Sigmoid colon (tissue), 7 donors: Measurements from ENCODE around the gene FAM241B. TPM values are rescaled to one million over a fixed set of nuclear protein-coding genes. Genes with fewer than 3 reads are reported as not detected.

Source experiments
- DNase-seq: peaks from one replicate; pipeline ENCODE4 v3.0.0-alpha.2; 2019
- H3K27ac ChIP-seq, 4 donors: fragments of 200-600 bp; sonication (generic); one replicate each; pipeline ENCODE4 v1.5.1; 2016 to 2019; ENCODE audit warnings: mild to moderate bottlenecking in 1 of 4
- H3K27me3 ChIP-seq, 3 donors: fragments of 200-600 bp; sonication (generic); one replicate each; pipeline ENCODE4 v1.5.1; 2019; ENCODE audit warnings: mild to moderate bottlenecking in 1 of 3
- H3K36me3 ChIP-seq, 4 donors: fragments of 200-600 bp; sonication (generic); one replicate each; pipeline ENCODE4 v1.5.1; 2016 to 2019
- H3K4me1 ChIP-seq, 4 donors: fragments of 200-600 bp; sonication (generic); one replicate each; pipeline ENCODE4 v1.5.1; 2017 to 2019
- H3K4me3 ChIP-seq, 4 donors: fragments of 200-600 bp; sonication (generic); one replicate each; pipeline ENCODE4 v1.5.1; 2017 to 2019; ENCODE audit warnings: mild to moderate bottlenecking in 2 of 4, moderate library complexity in 1 of 4
- H3K9me3 ChIP-seq, 4 donors: fragments of 200-600 bp in 3 of 4; sonication (generic) in 3 of 4; one replicate each; pipeline versions ENCODE4 v1.5.1 to v1.6.1; 2013 to 2019
- CTCF ChIP-seq, 4 experiments: fragments of 450-650 bp in 3 of 4; fragments of 200-600 bp in 1 of 4; IDR thresholded peaks; one replicate each; pipeline ENCODE4 v1.5.1; 2016 to 2019; ENCODE audit warnings: antibody characterized with exemption in 4 of 4, mild to moderate bottlenecking in 3 of 4, moderate library complexity in 2 of 4
- EP300 ChIP-seq, 4 donors: sonication (generic); formaldehyde crosslinking; IDR thresholded peaks; one replicate each; pipeline ENCODE4 v1.6.1; 2017; ENCODE audit warnings: antibody characterized with exemption in 4 of 4
- POLR2A ChIP-seq, 2 donors: fragments of 450-650 bp; IDR thresholded peaks; one replicate each; pipeline ENCODE4 v1.6.1; 2016; ENCODE audit warnings: antibody characterized with exemption in 2 of 2, mild to moderate bottlenecking in 2 of 2, moderate library complexity in 2 of 2
- POLR2AphosphoS5 ChIP-seq, 4 donors: sonication (generic); formaldehyde crosslinking; IDR thresholded peaks; one replicate each; pipeline ENCODE4 v1.6.1; 2017; ENCODE audit warnings: antibody characterized with exemption in 4 of 4
- WGBS, 2 donors: extraction: QIAGEN DNeasy Blood & Tissue Kit; methylation state at CpG; one replicate each; pipeline ENCODE4 v1.1.7; 2013; 5-methylcytosine and 5-hydroxymethylcytosine counted together
- intact Hi-C: fragments of 100-400 bp; cut with DNase I; formaldehyde crosslinking; loops from one replicate; pipeline ENCODE4 v1.15.1; 2023
- polyA plus RNA-seq, 3 donors: library from polyadenylated mRNA; stranded (reverse); fragments of 200-250 nt; gene quantifications; one replicate each; pipeline ENCODE4 v1.2.3, GENCODE V29; 2013
- total RNA-seq, 4 donors: library from RNA; depleted of rRNA; stranded (reverse); fragments of >200 nt; gene quantifications; one replicate each; pipeline ENCODE4 v1.1.0, GENCODE V29; 2016
- donor health status: healthy with polysubstance abuse.
- donor health status: Bipolar disorder and iron deficiency.
- donor health status: healthy.

The FAM241B gene
- total and polyA plus RNA-seq, 7 donors: 2.5 to 6.9 (median 3.6) TPM

GRCh38 chr10:69651362-69651761 is 21.3 kb downstream of the FAM241B start:
- no peaks in the 10 kb centered on the region for H3K4me1 ChIP-seq
- no peaks in the 10 kb centered on the region for H3K9me3 ChIP-seq
- intact Hi-C loops: no loop called here
- H3K27ac ChIP-seq: no peak overlapping the region
- TF ChIP-seq EP300 (IDR thresholded peaks at IDR 0.05): no peak
- no peak for TF ChIP-seq CTCF (IDR thresholded peaks at IDR 0.05)
- no peak for TF ChIP-seq POLR2A (IDR thresholded peaks at IDR 0.05)
- no peak for TF ChIP-seq POLR2AphosphoS5 (IDR thresholded peaks at IDR 0.05)
- no peak for DNase-seq
- H3K27me3 ChIP-seq: no peaks in the 10 kb centered on the region
- no peak overlapping the region for H3K4me3 ChIP-seq
- H3K36me3 ChIP-seq: no peaks in the 10 kb centered on the region
- 75 to 81% methylated on average over 9 of the region's 9 CpGs for WGBS, 2 donors

- Histone ChIP-seq H3K27me3 (peaks cover 0 to 5% (median 0%) of the 10 kb centered on the region in 3 donors), H3K27ac (no peak overlapping the region), H3K9me3 (no peaks in the 10 kb centered on the region), H3K4me1 (no peaks in the 10 kb centered on the region), H3K36me3 (no peaks in the 10 kb centered on the region), H3K4me3 (no peak overlapping the region)
- WGBS, 2 donors: 89% methylated on average over 14 of the region's 14 CpGs
- no peak for DNase-seq
- intact Hi-C loops: no loop called here
- TF ChIP-seq POLR2AphosphoS5 (IDR thresholded peaks at IDR 0.05) (no peak), EP300 (IDR thresholded peaks at IDR 0.05) (no peak), POLR2A (IDR thresholded peaks at IDR 0.05) (no peak), CTCF (IDR thresholded peaks at IDR 0.05) (no peak)
Measured at GRCh38 chr10:69652111-69652856, 22.2 kb downstream of the FAM241B start.

- Histone ChIP-seq H3K27ac (no peak overlapping the region), H3K36me3 (no peaks in the 10 kb centered on the region), H3K4me1 (no peaks in the 10 kb centered on the region), H3K27me3 (peaks cover 0 to 9% (median 0%) of the 10 kb centered on the region in 3 donors), H3K9me3 (no peaks in the 10 kb centered on the region), H3K4me3 (no peak overlapping the region)
- TF ChIP-seq POLR2AphosphoS5 (IDR thresholded peaks at IDR 0.05) (no peak), CTCF (IDR thresholded peaks at IDR 0.05) (no peak), POLR2A (IDR thresholded peaks at IDR 0.05) (no peak), EP300 (IDR thresholded peaks at IDR 0.05) (no peak)
- 83 to 90% methylated on average over 3 of the region's 3 CpGs for WGBS, 2 donors
- no peak for DNase-seq
- intact Hi-C loops: no loop called here
Measured at GRCh38 chr10:69652857-69653199, 22.8 kb downstream of the FAM241B start.

GRCh38 chr10:69653561-69653960 is 23.5 kb downstream of the FAM241B start:
- Histone ChIP-seq H3K4me3 (no peak overlapping the region), H3K4me1 (no peaks in the 10 kb centered on the region), H3K36me3 (no peaks in the 10 kb centered on the region), H3K9me3 (no peaks in the 10 kb centered on the region), H3K27ac (no peak overlapping the region), H3K27me3 (peaks cover 0 to 10% (median 0%) of the 10 kb centered on the region in 3 donors)
- no peak for DNase-seq
- 89 to 94% methylated on average over 6 of the region's 6 CpGs for WGBS, 2 donors
- intact Hi-C loops: no loop called here
- TF ChIP-seq POLR2A (IDR thresholded peaks at IDR 0.05): no peak
- no peak for TF ChIP-seq CTCF (IDR thresholded peaks at IDR 0.05)
- TF ChIP-seq EP300 (IDR thresholded peaks at IDR 0.05): no peak
- no peak for TF ChIP-seq POLR2AphosphoS5 (IDR thresholded peaks at IDR 0.05)
